HG02763 (cell line): ENCODE measurements around the gene UBE2N.

Source experiments
- ATAC-seq: cut with Tn5 transposase; IDR thresholded peaks from one replicate; pipeline ENCODE4 v1.9.1; 2021; ENCODE audit warnings: mild to moderate bottlenecking, moderate library complexity; ENCODE audit not compliant: unreplicated experiment

Gene UBE2N

GRCh38 chr12:93361151-93361919 lies 80.4 kb downstream of the UBE2N start:
- no peak for ATAC-seq

GRCh38 chr12:93360688-93361087 lies 81.1 kb downstream of the UBE2N start:
- no peak for ATAC-seq

- ATAC-seq, result no peak
Observed at GRCh38 chr12:93358821-93359220, 82.9 kb downstream of the UBE2N start.

GRCh38 chr12:93358058-93358457 lies 83.7 kb downstream of the UBE2N start:
- peak; percentile 76 for ATAC-seq

GRCh38 chr12:93356214-93356613 lies 85.5 kb downstream of the UBE2N start:
- no peak for ATAC-seq
